Measurements from ENCODE around the gene SCN1B.

- TF ChIP-seq, protein P1, sequence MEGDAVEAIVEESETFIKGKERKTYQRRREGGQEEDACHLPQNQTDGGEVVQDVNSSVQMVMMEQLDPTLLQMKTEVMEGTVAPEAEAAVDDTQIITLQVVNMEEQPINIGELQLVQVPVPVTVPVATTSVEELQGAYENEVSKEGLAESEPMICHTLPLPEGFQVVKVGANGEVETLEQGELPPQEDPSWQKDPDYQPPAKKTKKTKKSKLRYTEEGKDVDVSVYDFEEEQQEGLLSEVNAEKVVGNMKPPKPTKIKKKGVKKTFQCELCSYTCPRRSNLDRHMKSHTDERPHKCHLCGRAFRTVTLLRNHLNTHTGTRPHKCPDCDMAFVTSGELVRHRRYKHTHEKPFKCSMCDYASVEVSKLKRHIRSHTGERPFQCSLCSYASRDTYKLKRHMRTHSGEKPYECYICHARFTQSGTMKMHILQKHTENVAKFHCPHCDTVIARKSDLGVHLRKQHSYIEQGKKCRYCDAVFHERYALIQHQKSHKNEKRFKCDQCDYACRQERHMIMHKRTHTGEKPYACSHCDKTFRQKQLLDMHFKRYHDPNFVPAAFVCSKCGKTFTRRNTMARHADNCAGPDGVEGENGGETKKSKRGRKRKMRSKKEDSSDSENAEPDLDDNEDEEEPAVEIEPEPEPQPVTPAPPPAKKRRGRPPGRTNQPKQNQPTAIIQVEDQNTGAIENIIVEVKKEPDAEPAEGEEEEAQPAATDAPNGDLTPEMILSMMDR (IDR thresholded peaks at IDR 0.05), result peak; percentile 96 to 99 (median 98)
- TF ChIP-seq POLR2A (IDR thresholded peaks at IDR 0.05), result no peak
Measured at GRCh38 chr19:35013041-35013819, 17.0 kb upstream of the SCN1B start.
